HepG2 (cell line): Measurements from ENCODE around the gene EXOSC9.

Experiments used
- CAMTA2 ChIP-seq: sonication (generic); formaldehyde crosslinking; IDR thresholded peaks from 2 replicates; pipeline ENCODE4 v1.4.0; 2020; ENCODE audit warnings: mild to moderate bottlenecking, missing genetic modification reagents, borderline replicate concordance
- CHCHD3 ChIP-seq: sonication (generic); formaldehyde crosslinking; IDR thresholded peaks from 2 replicates; pipeline ENCODE4 v1.8.0; 2022; ENCODE audit warnings: mild to moderate bottlenecking, missing genetic modification reagents, moderate library complexity
- CTCF ChIP-seq: sonication (generic); formaldehyde crosslinking; IDR thresholded peaks from 2 replicates; pipeline ENCODE4 v1.5.0; 2020; ENCODE audit warnings: mild to moderate bottlenecking, missing genetic modification reagents, moderate library complexity
- FOXA1 ChIP-seq, 2 experiments: fragments of 450-650 bp in 1 of 2; sonication (generic) in 1 of 2; formaldehyde crosslinking in 1 of 2; IDR thresholded peaks; 2 replicates each; pipeline versions ENCODE4 v1.4.0 to v1.6.1; 2016 to 2020; ENCODE audit warnings: missing genetic modification reagents in 1 of 2
- KAT2B ChIP-seq: fragments of 150-350 bp; IDR thresholded peaks from 2 replicates; pipeline ENCODE4 v1.6.1; 2014; ENCODE audit warnings: low read depth, low read length, borderline replicate concordance
- MLXIP ChIP-seq: sonication (generic); formaldehyde crosslinking; IDR thresholded peaks from 2 replicates; pipeline ENCODE4 v1.9.0; 2021; ENCODE audit warnings: missing genetic modification reagents, borderline replicate concordance
- PAXIP1 ChIP-seq: sonication (generic); formaldehyde crosslinking; conservative IDR thresholded peaks from 2 replicates; pipeline ENCODE4 v1.4.0; 2020; ENCODE audit warnings: mild to moderate bottlenecking, missing genetic modification reagents, moderate library complexity
- POLR2AphosphoS2 ChIP-seq: IDR thresholded peaks from 2 replicates; pipeline ENCODE4 v1.6.1; 2011; ENCODE audit warnings: low read depth, low read length, improper control_type of control experiment
- REST ChIP-seq, 2 experiments: IDR thresholded peaks; 2 replicates each; pipeline ENCODE4 v1.6.1; 2011 to 2012; ENCODE audit warnings: low read length in 2 of 2, borderline replicate concordance in 1 of 2, low read depth in 1 of 2, mild to moderate bottlenecking in 1 of 2, moderate library complexity in 1 of 2
- SMARCC2 ChIP-seq: fragments of 450-650 bp; IDR thresholded peaks from 2 replicates; pipeline ENCODE4 v1.6.1; 2017; ENCODE audit warnings: antibody characterized with exemption, mild to moderate bottlenecking
- ZBTB25 ChIP-seq: IDR thresholded peaks from 2 replicates; pipeline ENCODE4 v1.6.1; 2018; ENCODE audit warnings: missing genetic modification reagents
- ZFP90 ChIP-seq: sonication (generic); formaldehyde crosslinking; IDR thresholded peaks from 2 replicates; pipeline ENCODE4 v1.8.0; 2022; ENCODE audit warnings: missing genetic modification reagents, mild to moderate bottlenecking, inconsistent platforms, borderline replicate concordance
- ZNF446 ChIP-seq: sonication (generic); formaldehyde crosslinking; IDR thresholded peaks from 2 replicates; pipeline ENCODE4 v1.5.0; 2020; ENCODE audit warnings: mild to moderate bottlenecking, missing genetic modification reagents

GRCh38 chr4:121783210-121783609, 17.9 kb upstream of the EXOSC9 start:
- no peak for TF ChIP-seq SMARCC2
- TF ChIP-seq POLR2AphosphoS2: no peak
- no peak for TF ChIP-seq REST (IDR thresholded peaks at IDR 0.05; ENCODE audit: borderline replicate concordance in 1 of 2, low read depth in 1 of 2, low read length in 2 of 2)
- no peak for TF ChIP-seq CTCF (CRISPR knock-in tag)
- TF ChIP-seq CAMTA2 (CRISPR knock-in tag): no peak
- no peak for TF ChIP-seq ZFP90 (CRISPR knock-in tag)
- TF ChIP-seq CHCHD3 (CRISPR knock-in tag): no peak
- TF ChIP-seq PAXIP1: no peak
- TF ChIP-seq FOXA1 (IDR thresholded peaks at IDR 0.05): no peak
- TF ChIP-seq FOXA1 (CRISPR knock-in tag; IDR thresholded peaks at IDR 0.05): no peak
- TF ChIP-seq KAT2B: no peak
- no peak for TF ChIP-seq ZNF446 (CRISPR knock-in tag)
- no peak for TF ChIP-seq MLXIP
- no peak for TF ChIP-seq ZBTB25 (CRISPR knock-in tag)
